RKO (cell line): ENCODE results near the gene FMNL3.
"Not testable (repeated sequence)": the region's sequence is repeated elsewhere in the genome, so short reads cannot be mapped to it uniquely, and the experiment has no call there.

ENCODE experiments used
- DNase-seq: peaks from one replicate; pipeline ENCODE4 v3.0.0-alpha.2; 2016; ENCODE audit warnings: low spot score

Gene FMNL3

GRCh38 chr12:49707128-49707811 lies at the start of gene FMNL3:
TSS of gene FMNL3 (minus strand) at chr12:49707405. CDS start at chr12:49707180, 225 bp downstream.
- peak; percentile 94 for DNase-seq

DNA sequence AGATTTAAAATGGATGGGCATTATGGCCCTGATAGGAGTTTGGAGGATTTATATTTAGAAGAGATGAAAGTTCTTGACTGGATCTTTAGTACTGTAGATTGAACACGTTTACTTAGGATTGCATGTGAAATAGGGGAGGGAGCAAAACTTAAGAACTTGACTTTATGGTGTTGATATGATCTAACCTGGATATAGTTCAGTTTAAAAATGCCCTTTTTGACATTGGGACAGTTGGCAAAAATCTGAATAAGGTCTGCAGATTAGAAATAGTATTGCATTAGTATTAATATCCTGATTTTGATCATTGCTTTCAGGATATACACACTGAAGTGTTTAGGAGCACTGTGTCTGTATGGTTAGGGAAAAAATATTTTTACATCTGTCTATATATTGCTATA lies 43.8 kb upstream of the FMNL3 start:
- no peak for DNase-seq

DNA sequence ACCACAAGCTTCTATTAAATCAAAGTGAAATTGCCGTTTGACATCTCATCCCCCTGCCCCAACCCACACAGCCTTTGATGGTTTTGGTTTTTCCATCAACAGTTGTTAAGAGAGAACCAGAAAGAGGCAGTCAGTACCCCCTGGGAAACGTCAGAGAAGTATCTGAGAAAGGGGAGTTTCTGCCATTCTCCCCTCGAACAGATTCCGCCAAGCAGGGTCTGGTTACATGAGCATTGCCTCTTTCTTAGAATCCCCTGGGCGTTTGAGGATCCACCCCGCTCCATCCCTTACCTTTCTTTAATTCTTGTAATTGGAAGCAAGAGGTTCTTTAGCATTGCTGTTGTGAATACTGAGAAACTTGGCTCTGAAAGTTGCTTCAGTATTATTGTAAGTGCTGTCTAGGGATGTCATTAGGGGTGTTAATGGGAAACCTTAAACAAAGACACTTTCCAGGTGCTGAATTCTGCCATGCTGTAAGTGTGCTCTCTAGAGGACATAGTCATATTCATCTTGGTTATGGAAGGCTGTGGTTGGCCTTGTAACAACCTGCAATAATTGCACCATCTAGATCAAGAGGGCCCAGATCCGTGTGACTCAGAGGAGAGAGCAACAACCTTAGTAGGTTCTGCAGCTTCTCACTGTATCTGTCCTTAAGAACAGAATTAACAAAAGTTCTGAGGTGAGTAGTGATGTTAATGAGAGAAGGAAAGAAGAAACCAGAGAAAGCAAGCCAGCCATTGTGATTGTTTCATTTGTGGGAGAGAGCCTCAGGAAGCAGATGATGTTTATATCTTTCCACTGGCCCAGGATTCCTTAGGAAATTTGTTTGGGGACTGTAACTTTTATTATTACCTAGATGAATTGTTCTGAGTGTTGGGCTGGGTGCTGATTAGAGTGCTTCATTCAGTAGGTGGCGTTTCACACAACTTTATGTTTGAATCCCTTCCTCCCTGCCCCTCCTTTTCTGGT lies 43.1 kb upstream of the FMNL3 start:
- peak; percentile 84 for DNase-seq

DNA sequence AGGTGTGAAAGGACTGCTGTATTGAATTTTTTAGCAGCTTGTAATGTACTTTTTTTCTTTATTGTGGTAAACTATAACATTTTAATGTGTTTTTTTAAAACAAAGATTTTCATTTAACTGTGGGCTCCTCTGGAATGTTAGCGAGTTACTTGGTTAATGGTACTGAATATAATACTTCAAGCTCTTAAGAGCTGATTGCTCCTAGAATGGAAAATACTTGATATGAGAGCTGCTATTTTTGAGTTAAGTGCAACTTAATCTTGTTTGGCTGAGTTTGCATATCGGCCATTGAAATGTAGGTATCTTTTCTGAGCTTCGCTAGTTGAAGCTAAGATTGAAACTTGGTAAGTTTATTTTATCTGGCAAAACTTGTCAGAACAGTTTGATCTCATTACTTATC lies 41.6 kb upstream of the FMNL3 start:
- DNase-seq, result no peak

DNA sequence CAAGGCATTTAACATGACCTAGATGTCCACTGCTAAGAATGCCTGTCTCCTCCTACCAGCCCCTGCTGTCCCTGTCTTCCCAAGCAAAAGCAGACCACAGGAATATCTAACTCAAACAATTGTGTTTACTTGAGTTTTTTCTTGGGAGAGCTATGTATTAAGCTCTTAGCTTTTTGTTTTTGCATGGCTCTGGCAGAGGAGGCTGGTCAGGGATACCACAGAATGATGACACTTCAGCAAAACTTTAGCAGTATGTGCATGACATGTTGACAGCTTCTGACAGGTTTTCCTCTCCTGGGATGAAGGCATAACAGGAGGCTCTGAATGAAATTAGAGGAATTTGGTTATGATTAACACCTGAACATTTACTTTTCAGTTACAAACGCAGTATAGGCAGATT lies 41.1 kb upstream of the FMNL3 start:
- DNase-seq, result no peak

DNA sequence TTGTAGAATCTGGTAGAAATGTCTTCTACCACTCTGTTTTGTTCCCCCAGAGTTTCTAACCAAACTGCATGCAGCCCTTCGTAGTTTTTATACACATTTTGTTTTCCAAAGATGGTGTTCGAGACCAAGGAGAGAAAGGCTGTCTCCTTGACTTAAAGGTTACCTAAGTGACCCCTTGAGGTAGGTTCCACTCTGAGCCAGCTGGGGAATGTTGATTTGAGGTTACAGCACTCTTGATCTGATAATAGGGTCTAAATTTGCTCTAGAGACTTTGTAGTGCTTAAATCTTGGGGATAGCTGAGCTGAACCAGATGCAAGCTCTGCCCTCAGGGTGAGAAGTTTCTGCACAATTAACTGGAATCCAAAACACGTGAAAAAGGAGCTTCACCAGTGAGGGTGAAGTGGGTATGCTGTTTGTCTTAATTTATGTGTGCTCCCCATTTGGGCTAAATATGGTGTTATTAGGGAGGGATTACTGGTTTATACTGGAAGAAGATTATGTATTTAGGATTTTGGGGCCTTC lies 37.2 kb upstream of the FMNL3 start:
- DNase-seq, result no peak

GRCh38 chr12:49741882-49742620 lies 34.8 kb upstream of the FMNL3 start:
- DNase-seq, result peak; percentile 90

DNA sequence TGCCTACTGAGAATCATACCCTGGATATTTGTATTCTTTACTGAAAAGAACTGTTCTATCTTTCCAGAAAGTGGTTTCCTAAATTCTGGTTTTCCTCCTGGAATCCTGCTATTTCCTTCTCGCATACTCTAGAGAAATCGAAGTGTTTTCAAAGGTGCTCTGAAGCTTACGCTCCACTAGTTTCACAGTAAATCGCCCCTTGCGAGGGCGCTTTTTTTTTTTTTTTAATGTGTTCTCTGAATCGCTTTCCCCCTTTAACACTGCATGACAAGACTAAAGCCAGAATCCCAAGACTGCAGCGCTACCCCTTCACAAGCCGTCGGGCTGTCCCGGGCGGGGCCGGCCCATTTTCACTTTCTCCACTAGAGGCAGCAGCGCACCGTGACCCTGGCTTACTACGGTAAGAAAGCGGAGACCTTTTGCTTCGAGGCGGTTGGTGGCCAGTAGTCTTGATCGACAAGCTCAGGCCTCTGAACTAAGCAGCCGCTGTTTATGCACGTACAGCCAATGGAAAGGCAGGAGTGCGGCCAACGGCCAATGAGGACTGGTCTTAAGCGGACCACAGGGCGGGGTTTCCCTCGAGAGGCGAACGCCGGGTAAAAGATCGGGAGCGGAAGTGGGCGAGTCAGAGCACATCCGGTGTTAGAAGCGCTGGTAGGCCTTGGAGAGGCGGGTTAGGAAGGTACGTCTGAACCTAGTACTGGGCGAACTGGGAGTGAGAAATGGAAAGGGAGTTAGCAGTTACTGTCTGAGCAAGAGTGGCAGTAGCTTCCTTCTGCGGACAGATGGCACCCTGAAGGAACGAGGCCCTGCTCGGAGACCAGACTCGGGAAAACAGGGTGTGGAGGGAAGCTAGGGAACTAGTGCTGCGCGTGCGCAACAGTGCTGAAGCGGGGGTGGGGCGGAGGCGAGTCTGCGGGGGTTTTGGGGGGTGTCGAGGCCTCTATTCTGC lies 34.0 kb upstream of the FMNL3 start, which contains the start of gene TMBIM6:
Gene TMBIM6, plus strand, starts transcription at position 628 of the 952 bp plus-strand sequence. CDS start 10,937 bp downstream, outside the sequence.
- peak; percentile 100 for DNase-seq

DNA sequence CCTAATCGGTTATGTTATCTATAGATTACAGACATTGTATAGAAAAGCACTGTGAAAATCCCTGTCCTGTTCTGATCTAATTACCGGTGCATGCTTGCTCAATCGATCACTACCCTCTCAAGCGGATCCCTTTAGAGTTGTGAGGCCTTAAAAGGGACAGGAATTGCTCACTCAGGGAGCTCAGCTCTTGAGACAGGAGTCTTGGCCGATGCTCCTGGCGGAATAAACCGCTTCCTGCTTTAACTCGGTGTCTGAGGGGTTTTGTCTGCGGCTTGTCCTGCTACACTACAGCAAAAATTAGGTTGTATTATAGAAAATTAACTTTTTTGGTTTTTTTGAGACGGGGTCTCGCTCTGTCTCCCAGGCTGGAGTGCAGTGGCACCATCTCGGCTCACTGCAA lies 33.1 kb upstream of the FMNL3 start:
- peak; percentile 70 for DNase-seq

DNA sequence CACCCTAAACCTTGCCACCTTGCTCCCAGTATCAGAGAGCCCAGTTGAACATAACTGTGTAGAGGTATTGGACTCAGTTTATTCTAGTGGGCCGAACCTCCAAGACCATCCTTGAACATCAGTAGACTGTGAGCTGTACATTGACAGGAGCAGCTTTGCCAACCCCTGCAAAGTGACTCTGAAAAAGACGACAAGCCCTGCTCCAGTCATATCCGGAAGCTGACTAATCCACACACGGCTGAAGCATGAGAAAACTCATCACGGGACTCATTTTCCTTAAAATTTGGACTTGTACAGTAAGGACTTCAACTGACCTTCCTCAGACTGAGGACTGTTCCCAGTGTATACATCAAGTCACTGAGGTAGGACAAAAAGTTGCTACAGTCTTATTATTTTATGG lies 31.5 kb upstream of the FMNL3 start:
- DNase-seq, result peak; percentile 96

GRCh38 chr12:49734900-49735299 lies 27.7 kb upstream of the FMNL3 start:
- not testable (repeated sequence) for DNase-seq

GRCh38 chr12:49733219-49734017 lies 26.2 kb upstream of the FMNL3 start:
- DNase-seq, result no peak

DNA sequence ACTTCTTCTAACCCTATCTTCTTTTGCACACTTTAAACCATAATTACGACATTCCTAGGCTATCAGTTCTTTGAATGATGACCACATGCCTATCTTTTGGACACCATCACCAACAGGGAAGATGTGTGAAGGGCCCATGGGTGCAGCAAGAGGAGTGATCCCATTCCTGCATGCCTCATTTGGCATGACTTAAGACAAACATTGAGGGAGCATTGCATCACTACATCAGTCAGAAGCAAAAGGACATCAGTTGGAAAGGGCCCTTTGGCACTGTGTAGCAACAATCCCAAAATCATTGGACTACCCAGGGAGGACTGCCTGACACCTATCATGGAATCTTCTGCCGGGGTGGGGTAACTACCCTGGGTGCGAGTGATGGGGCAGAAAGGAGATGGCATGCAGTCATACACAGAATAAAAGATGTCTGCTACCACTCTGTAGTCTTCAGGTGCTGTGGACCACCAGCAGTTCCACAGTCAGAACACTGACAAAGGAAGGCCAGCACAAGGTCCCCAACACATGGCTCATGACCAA lies 23.4 kb upstream of the FMNL3 start:
- DNase-seq, result no peak

- no peak for DNase-seq
These were observed 22.8 kb upstream of the FMNL3 start for GRCh38 chr12:49730050-49730449.

- DNase-seq, result no peak
These were observed 21.2 kb upstream of the FMNL3 start for GRCh38 chr12:49728446-49728845.

DNA sequence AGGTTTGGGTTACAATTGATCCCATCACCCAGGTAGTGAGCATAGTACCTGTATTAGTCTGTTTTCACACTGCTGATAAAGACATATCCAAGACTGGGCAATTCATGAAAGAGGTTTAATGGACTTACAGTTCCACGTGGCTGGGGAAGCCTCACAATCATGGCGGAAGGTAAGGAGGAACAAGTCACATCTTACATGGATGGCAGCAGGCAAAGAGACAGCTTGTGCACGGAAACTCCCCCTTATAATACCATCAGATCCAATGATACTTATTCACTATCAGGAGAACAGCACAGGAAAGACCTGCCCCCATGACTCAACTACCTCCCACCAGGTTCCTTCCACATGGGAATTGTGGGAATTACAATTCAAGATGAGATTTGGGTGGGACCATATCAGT lies 14.2 kb upstream of the FMNL3 start:
- DNase-seq, result not testable (repeated sequence)

DNA sequence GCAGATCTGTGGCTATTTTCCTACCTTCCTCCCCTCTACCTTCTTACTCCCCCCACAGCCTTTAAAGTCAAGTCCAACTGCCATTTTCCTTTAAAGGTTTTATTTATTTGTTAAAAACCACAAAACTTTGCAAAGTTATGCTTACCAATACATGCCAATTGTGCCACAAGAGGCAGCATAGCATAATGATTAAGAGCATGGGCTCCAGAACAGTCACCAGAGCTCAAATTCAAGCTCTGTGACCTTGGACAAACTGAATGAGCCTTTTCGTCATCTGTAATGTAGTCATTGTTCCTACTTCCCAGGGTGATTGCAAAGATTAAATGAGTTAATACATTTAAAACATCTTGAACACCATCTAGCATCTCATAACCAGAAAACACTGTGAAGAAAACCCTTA lies 13.0 kb upstream of the FMNL3 start:
- DNase-seq, result peak; percentile 60

DNA sequence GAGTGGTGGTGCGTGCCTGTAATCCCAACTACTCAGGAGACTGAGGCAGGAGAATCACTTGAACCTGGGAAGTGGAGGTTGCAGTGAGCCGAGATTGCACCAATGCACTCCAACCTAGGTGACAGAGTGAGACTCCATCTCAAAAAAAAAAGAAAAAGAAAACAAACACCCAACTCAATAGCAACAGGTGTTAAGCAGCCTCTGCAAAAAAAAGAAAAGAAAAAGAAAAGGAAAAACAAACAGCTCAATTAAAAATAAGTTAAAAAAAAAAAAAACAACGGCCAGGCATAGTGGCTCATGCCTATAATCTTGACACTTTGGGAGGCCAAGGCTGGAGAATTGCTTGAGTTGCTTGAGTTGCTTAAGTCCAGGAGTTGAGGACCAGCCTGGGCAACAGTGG lies 10.6 kb upstream of the FMNL3 start:
- DNase-seq, result not testable (repeated sequence)

DNA sequence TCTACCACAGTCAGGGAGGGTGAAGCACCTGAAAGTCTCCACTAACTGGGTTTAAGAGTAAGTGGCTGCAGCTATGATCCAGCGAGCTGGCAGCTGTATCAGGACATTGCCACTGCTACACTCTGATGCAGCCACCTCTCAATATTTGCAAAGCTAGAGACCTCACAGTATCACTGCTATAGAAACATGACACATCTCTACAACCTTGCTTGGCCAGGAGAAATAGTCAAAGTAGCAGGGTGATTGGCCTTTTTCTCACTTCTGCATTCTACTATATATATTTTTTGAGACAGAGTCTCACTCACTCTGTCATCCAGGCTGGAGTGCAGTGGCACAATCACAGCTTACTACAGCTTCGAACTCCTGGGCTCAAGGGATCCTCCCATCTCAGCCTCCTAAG lies 9.3 kb upstream of the FMNL3 start:
- no peak for DNase-seq

DNA sequence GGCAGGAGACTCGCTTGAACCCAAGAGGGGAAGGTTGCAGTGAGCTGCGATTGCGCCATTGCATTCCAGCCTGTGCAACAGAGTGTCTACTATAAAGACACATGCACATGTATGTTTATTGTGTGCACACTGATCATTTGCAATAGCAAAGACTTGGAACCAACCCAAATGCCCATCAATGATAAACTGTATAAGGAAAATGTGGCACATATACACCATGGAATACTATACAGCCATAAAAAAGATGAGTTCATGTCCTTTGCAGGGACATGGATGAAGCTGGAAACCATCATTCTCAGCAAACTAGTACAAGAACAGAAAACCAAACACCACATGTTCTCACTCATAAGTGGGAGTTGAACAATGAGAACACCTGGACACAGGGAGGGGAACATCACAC lies 6.7 kb upstream of the FMNL3 start:
- not testable (repeated sequence) for DNase-seq
